ENCODE data around the gene YLPM1.

GRCh38 chr14:74882103-74882920 is 119.2 kb downstream of the YLPM1 start:
- TF ChIP-seq CTCF (IDR thresholded peaks at IDR 0.05) (no peak), POLR2AphosphoS5 (IDR thresholded peaks at IDR 0.05) (no peak), POLR2A (IDR thresholded peaks at IDR 0.05) (no peak), EP300 (IDR thresholded peaks at IDR 0.05) (no peak)

All from stomach (tissue), 4 donors.